Measurements from ENCODE around the gene PPP1R13B. TPM values are rescaled to one million over a fixed set of nuclear protein-coding genes. Genes with fewer than 3 reads are reported as not detected.

The PPP1R13B gene
- total and polyA plus RNA-seq, 2 donors from 2014 or later, result 15.1 to 69.4 TPM

DNA sequence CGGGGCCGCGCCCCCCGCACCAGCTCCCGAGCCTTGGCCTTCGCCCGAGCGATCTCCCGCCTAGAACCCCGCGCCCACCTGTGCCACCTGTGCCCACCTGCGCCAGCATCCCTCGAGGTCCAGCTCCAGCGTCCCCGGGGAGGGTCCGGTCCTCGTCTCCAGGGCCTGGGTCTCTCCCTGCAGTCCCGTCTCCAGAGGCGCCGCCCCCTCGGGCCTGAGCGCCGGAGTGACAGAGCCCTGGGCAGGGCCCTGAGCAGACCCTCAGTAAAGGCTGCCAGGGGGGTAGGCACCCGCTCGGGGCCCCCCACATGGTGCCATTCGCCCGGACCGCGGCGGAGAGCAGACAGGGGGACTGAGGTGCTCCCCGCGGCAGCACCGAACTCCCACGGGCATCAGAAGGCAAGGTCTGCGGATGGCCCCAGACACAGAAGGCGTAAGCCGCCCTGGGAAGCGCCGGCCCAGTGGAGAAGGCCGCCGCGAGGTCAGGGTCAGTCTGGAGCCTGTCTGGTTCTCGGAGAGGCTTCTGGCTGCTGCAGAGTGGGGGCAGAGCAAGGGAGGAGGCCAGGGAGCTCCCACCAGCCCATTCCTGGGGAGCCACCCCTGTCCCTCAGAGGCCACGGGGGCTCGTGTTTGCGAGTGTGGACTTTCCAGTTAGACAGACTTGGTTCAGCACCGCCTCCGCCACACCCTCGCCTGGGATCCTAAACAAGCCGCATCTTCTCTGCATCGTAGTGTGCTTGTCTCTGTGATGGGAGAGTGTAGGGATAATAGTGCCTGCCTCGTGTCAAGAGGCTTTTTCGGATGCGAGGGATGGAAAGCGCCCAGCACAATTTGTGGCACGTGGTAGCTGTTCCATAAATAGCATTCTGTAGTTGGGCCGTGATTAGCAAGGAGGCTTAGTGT lies 1.1 kb upstream of the PPP1R13B start:
- intact Hi-C loops (cut with DNase I), result no loop called here
- H3K36me3 ChIP-seq (ENCODE audit: control insufficient read depth in 2 of 3, insufficient read depth in 3 of 3, low read length in 3 of 3), result no peaks in the 10 kb centered on the region
- H3K27me3 ChIP-seq (ENCODE audit: control insufficient read depth, insufficient read depth, low read length), result no peaks in the 10 kb centered on the region
- H3K9me3 ChIP-seq (ENCODE audit: control insufficient read depth in 2 of 3, insufficient read depth in 1 of 3, low read length in 3 of 3), result no peaks in the 10 kb centered on the region
- peak in 4 of 5 donors; percentile 44 to 87 (median 71) for DNase-seq
- peak overlapping the region in 1 of 3 donors; percentile 26 for H3K9ac ChIP-seq (ENCODE audit: low read length in 3 of 3)
- peaks cover 0 to 5% (median 3%) of the 10 kb centered on the region in 3 donors for H3K4me1 ChIP-seq (ENCODE audit: control insufficient read depth in 2 of 3, insufficient read depth in 2 of 3, low read depth in 1 of 3, low read length in 3 of 3)
- TF ChIP-seq, protein P1, sequence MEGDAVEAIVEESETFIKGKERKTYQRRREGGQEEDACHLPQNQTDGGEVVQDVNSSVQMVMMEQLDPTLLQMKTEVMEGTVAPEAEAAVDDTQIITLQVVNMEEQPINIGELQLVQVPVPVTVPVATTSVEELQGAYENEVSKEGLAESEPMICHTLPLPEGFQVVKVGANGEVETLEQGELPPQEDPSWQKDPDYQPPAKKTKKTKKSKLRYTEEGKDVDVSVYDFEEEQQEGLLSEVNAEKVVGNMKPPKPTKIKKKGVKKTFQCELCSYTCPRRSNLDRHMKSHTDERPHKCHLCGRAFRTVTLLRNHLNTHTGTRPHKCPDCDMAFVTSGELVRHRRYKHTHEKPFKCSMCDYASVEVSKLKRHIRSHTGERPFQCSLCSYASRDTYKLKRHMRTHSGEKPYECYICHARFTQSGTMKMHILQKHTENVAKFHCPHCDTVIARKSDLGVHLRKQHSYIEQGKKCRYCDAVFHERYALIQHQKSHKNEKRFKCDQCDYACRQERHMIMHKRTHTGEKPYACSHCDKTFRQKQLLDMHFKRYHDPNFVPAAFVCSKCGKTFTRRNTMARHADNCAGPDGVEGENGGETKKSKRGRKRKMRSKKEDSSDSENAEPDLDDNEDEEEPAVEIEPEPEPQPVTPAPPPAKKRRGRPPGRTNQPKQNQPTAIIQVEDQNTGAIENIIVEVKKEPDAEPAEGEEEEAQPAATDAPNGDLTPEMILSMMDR (IDR thresholded peaks at IDR 0.05; ENCODE audit: borderline replicate concordance, extremely low read depth, insufficient read depth), result no peak
- peak overlapping the region; percentile 32 to 63 for H3K27ac ChIP-seq (ENCODE audit: low read depth in 2 of 2, low read length in 2 of 2)
- FAIRE-seq, result no peak
- peak overlapping the region; percentile 16 to 43 (median 29) for H3K4me3 ChIP-seq (ENCODE audit: low read length in 3 of 3)

DNA sequence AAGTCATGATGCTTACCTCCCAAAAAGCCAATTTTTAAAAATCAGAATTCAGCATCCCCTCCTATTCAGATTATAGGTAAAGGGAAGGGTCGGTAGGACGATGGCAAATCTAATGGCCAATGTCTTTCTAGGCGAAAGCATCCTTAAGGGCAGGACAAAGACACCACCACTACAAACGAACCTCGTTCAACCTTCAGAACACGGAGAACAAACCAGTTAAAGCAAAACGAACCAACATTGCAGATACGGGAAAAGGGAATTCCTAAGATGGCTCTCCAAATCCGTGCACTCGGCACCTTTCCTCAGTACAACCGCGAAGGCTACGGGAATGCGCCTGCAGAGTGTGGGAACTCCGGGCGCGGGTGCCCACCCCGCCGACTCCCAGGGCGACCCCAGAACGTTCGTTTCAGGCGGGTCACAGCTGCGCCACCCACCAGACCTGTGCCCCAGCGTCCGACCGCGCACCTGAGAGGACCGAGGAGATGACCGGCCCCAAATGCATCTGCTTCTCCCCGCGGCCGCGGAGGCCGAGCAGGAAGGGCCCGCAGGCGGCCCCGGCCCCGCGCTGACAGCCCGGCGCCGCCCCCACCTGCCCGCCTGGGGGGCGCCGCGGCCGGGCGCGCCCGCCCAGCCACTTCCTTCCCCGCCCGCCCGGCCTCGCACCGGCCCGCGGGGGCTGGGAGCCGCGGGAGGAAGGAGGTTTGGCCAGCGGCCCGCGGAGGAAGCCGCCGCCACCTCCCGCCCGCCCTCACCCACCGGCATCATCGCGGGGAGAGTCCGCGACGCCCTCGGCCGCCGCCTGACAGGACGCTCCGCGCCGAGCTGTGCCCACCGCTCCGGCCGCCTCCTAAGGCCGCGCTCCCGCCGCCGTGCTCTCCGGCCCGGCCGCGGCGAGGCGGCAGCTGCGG lies 578 bp downstream of the PPP1R13B start:
- Histone ChIP-seq H3K27ac (ENCODE audit: low read depth in 2 of 2, low read length in 2 of 2) (peak overlapping the region; percentile 56 to 72), H3K9me3 (ENCODE audit: control insufficient read depth in 2 of 3, insufficient read depth in 1 of 3, low read length in 3 of 3) (no peaks in the 10 kb centered on the region), H3K4me3 (ENCODE audit: low read length in 3 of 3) (peak overlapping the region; percentile 67 to 94 (median 90)), H3K9ac (ENCODE audit: low read length in 3 of 3) (peak overlapping the region; percentile 24 to 84 (median 54)), H3K27me3 (ENCODE audit: control insufficient read depth, insufficient read depth, low read length) (no peaks in the 10 kb centered on the region), H3K36me3 (ENCODE audit: control insufficient read depth in 2 of 3, insufficient read depth in 3 of 3, low read length in 3 of 3) (no peaks in the 10 kb centered on the region), H3K4me1 (ENCODE audit: control insufficient read depth in 2 of 3, insufficient read depth in 2 of 3, low read depth in 1 of 3, low read length in 3 of 3) (peaks cover 0 to 5% (median 3%) of the 10 kb centered on the region in 3 donors)
- peak; percentile 42 to 89 (median 62) for DNase-seq
- FAIRE-seq, result no peak
- TF ChIP-seq, protein P1 (IDR thresholded peaks at IDR 0.05; ENCODE audit: borderline replicate concordance, extremely low read depth, insufficient read depth), result no peak
- intact Hi-C loops (cut with DNase I), result no loop called here

DNA sequence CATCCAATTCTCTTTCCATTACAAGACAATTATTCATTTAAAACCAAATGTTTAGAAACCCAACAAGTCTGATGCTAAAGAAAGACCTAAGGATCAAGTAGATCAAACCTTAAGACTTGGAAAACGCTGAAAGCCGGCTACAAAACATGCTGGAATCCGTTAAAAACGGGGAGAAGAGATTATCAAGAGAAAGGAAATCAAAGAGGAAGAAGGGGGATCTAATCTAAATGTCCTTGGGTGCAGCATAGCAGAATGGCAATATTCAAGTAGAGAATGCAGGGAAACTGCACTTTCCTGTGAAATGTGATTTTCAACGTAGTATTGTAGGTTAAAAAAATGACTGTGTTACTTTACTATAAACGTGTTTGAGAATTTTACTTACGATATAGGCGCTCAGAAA lies 1.3 kb downstream of the PPP1R13B start:
- Histone ChIP-seq H3K4me1 (ENCODE audit: control insufficient read depth in 2 of 3, insufficient read depth in 2 of 3, low read depth in 1 of 3, low read length in 3 of 3) (peaks cover 0 to 5% (median 3%) of the 10 kb centered on the region in 3 donors), H3K27me3 (ENCODE audit: control insufficient read depth, insufficient read depth, low read length) (no peaks in the 10 kb centered on the region), H3K9ac (ENCODE audit: low read length in 3 of 3) (peak overlapping the region in 1 of 3 donors; percentile 84), H3K27ac (ENCODE audit: low read depth in 2 of 2, low read length in 2 of 2) (no peak overlapping the region), H3K4me3 (ENCODE audit: low read length in 3 of 3) (peak overlapping the region; percentile 67 to 94 (median 90)), H3K36me3 (ENCODE audit: control insufficient read depth in 2 of 3, insufficient read depth in 3 of 3, low read length in 3 of 3) (no peaks in the 10 kb centered on the region), H3K9me3 (ENCODE audit: control insufficient read depth in 2 of 3, insufficient read depth in 1 of 3, low read length in 3 of 3) (no peaks in the 10 kb centered on the region)
- TF ChIP-seq, protein P1 (IDR thresholded peaks at IDR 0.05; ENCODE audit: borderline replicate concordance, extremely low read depth, insufficient read depth), result no peak
- FAIRE-seq, result no peak
- intact Hi-C loops (cut with DNase I), result no loop called here
- DNase-seq, result no peak
